Cardiac fibroblast (primary cell): ENCODE measurements around the gene FIGNL1.

ENCODE experiments used
- DNase-seq, 2 donors: peaks; one replicate each; pipeline versions ENCODE4 v3.0.0 to v3.0.0-alpha.2; 2010; ENCODE audit warnings: low read depth in 2 of 2
- H3K4me3 ChIP-seq, 2 donors: replicated peaks in 1 of 2; 1 replicate in 1 of 2; 2 replicates in 1 of 2; pipeline ENCODE4 v1.5.1; 2011; ENCODE audit warnings: low read depth in 2 of 2, low read length in 2 of 2, mild to moderate bottlenecking in 2 of 2, moderate library complexity in 1 of 2
- TF ChIP-seq, protein P1 (sequence below): IDR thresholded peaks from one replicate; pipeline ENCODE4 v1.5.1; 2011; ENCODE audit warnings: low read depth, mild to moderate bottlenecking, low read length, inconsistent platforms

FIGNL1 gene

DNA sequence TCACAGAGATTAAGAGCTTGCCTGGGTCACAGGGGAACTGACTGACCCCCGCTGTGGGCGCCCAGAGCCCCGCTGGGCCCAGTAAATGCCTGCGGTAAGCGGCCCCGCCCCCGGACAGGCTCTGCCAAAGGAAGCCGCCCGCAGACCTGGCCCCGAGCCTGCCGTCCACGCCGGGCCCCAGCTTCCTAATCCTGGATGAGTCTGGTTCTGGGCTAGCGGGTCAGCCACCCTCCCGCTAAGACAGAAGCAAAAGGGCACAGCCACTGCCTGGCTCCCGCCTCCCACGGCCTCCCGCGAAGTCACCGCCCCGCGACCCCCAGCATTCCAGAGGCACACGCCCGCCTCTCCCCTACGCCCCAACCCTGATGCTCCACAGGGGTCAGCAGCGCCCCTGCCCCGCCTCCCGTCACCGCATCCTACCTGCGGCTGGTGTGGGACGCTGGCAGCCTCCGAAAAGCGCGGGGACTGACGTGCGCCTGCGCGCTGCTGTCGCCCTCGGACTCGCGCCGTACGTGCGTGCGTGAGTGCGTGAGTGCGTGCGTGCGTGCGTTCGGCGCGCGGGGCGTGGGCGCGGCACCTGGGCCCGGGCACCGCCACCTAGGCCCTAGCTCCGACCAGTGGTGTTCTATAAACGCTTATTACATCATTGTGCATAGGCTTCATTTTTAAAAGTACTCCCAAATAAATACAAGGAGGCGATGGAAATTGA lies at the start of gene FIGNL1:
TSS of gene FIGNL1 (minus strand) at position 470 of the 709 bp plus-strand sequence. CDS start 3,063 bp downstream, outside the sequence.
- peak; percentile 68 to 84 for DNase-seq
- H3K4me3 ChIP-seq = peak within 1 kb of the TSS; percentile 89 to 97
- TF ChIP-seq, protein P1, sequence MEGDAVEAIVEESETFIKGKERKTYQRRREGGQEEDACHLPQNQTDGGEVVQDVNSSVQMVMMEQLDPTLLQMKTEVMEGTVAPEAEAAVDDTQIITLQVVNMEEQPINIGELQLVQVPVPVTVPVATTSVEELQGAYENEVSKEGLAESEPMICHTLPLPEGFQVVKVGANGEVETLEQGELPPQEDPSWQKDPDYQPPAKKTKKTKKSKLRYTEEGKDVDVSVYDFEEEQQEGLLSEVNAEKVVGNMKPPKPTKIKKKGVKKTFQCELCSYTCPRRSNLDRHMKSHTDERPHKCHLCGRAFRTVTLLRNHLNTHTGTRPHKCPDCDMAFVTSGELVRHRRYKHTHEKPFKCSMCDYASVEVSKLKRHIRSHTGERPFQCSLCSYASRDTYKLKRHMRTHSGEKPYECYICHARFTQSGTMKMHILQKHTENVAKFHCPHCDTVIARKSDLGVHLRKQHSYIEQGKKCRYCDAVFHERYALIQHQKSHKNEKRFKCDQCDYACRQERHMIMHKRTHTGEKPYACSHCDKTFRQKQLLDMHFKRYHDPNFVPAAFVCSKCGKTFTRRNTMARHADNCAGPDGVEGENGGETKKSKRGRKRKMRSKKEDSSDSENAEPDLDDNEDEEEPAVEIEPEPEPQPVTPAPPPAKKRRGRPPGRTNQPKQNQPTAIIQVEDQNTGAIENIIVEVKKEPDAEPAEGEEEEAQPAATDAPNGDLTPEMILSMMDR = no peak

DNA sequence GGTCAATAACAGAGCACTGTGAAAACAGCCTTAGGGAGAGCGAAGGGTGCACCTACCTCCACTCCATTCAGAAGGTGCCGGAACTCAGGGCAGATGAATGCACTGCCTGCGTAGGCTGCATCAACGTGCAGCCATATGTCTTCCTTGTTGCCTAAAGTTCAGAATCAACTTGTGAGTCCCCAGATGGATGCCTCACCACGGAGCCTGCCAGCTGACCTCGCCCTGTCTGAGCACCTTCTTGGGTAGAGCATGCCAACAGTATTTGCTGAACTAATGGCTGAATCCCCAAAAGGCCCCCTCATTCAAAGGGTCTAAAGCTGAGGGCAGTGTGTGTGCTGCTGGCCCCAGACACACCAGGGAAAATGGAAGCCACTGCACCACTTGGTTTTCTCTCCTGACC lies 48.9 kb upstream of the FIGNL1 start:
- TF ChIP-seq, protein P1 = no peak
- no peak overlapping the region for H3K4me3 ChIP-seq
- no peak for DNase-seq

GRCh38 chr7:50497968-50498367 lies 47.8 kb upstream of the FIGNL1 start:
- TF ChIP-seq, protein P1 = no peak
- H3K4me3 ChIP-seq = no peak overlapping the region
- peak; percentile 81 to 85 for DNase-seq

DNA sequence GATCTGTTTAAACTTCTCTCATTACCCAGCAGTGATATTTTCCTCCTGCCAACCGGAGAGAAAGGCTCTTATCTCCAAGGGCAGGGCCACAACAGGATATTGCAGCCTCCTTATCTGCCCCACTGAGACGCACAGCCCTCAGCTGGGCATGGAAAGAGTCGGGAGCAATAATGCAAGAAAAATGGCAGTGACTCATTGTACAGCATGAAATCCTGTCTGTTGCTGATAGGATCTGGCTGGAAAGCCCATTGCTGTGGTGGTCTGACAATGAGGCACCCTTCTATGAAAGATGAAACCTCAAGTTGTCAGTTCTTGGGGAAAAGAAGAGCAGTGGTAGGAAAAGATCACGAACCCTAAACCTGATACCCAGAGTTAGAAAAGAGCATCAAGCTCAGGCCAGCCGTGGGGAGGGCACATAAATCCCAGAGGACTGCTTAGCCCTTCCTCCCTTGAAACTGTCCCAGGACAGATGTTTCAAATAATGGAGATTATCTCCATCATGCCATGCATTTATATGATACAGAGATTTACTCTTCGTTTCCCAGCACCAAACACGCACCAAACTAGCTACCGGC lies 47.0 kb upstream of the FIGNL1 start:
- TF ChIP-seq, protein P1 = no peak
- no peak overlapping the region for H3K4me3 ChIP-seq
- DNase-seq = peak; percentile 66 to 87

DNA sequence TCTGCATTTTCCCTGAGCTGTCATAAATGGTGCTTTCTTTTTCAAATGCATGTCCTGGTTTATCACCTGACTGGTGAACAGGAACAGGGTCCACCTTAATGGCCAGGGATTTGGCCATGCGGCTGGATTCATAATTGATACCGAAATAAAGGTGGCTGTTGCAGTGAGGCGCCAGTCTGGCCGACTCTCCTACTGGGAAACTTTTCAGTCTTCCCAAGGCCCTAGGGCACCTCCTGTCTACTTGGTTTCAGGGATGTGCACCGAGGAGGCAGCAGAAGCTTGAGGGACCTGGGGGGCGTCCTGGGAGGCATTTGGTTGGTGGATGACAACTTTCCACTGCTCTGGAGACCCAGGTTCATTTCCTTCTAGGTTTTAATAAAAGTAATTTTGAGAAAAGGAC lies 46.4 kb upstream of the FIGNL1 start:
- no peak overlapping the region for H3K4me3 ChIP-seq
- TF ChIP-seq, protein P1 = no peak
- no peak for DNase-seq

- H3K4me3 ChIP-seq = no peak overlapping the region
- peak in 1 of 2 donors; percentile 29 for DNase-seq
Measured at GRCh38 chr7:50495746-50496145, 45.6 kb upstream of the FIGNL1 start.

More at GRCh38 chr7:50495746-50496145, 45.6 kb upstream of the FIGNL1 start:
- TF ChIP-seq, protein P1 = no peak
